GM12873 (cell line): ENCODE data around the gene ATF7IP.

Source experiments
- CTCF ChIP-seq: IDR thresholded peaks from 2 replicates; pipeline ENCODE4 v1.5.1; 2012; ENCODE audit warnings: low read depth, mild to moderate bottlenecking, moderate library complexity, low read length, control low read depth; ENCODE audit not compliant: insufficient read depth; ENCODE audit errors: missing control alignments

Gene ATF7IP

GRCh38 chr12:14482886-14483285 lies 117.4 kb downstream of the ATF7IP start:
- TF ChIP-seq CTCF: no peak

GRCh38 chr12:14495326-14495725 lies 129.8 kb downstream of the ATF7IP start:
- TF ChIP-seq CTCF: no peak

- TF ChIP-seq CTCF: no peak
Observed at GRCh38 chr12:14505626-14506596, 140.4 kb downstream of the ATF7IP start.

- no peak for TF ChIP-seq CTCF
Observed at GRCh38 chr12:14510574-14510973, 145.1 kb downstream of the ATF7IP start.

- TF ChIP-seq CTCF: peak; percentile 40
Observed at GRCh38 chr12:14514154-14514842, 148.8 kb downstream of the ATF7IP start.

- no peak for TF ChIP-seq CTCF
Observed at GRCh38 chr12:14514946-14515345, 149.5 kb downstream of the ATF7IP start.

GRCh38 chr12:14521822-14522221 lies 156.3 kb downstream of the ATF7IP start:
- TF ChIP-seq CTCF: no peak
